Heart left ventricle (tissue), 13 donors: ENCODE measurements around the gene SGCA.

Experiments
- POLR2A ChIP-seq, 2 donors: fragments of 450-650 bp; IDR thresholded peaks; one replicate each; pipeline ENCODE4 v1.6.1; 2017; ENCODE audit warnings: antibody characterized with exemption in 2 of 2, mild to moderate bottlenecking in 2 of 2, moderate library complexity in 2 of 2
- TF ChIP-seq, protein P1 (sequence below), 12 donors: fragments of 200-600 bp; sonication (generic) in 4 of 12; IDR thresholded peaks; one replicate each; pipeline versions ENCODE4 v1.5.0 to v1.8.0; 2018 to 2022; ENCODE audit warnings: antibody characterized with exemption in 12 of 12, mild to moderate bottlenecking in 5 of 12
- donor health status: ischemic (EF 13 %, LVEDD 7.1; RV severe dilation, severe dysfunction).
- donor health status: DM: no; HTN: yes; CAD: no.
- donor health status: DM: no; HTN: no; CAD: no.
- donor health status: ischemic (EF 25% LVEDD 6.9; RV normal size, moderate dysfunction).
- donor health status: ischemic (EF 25% LVEDD 5.7; RV mildly dilated, moderate dysfunction).
- donor health status: ischemic (EF 35%, LVEDD 5.7; RV mildly dilated, moderate dysfunction).
- donor health status: nonischemic (EF 11% LVEDD 7.7; RV severe dilation, severe dysfunction).
- donor health status: DM: yes; HTN: yes; CAD: no.
- donor health status: PGD.
- donor health status: ischemic (EF 29% LVEDD 5.4; RV normal size, mild dysfunction).
- donor health status: nonischemic (EF 23%, LVEDD 6.1; RV moderate dilation, normal function).

DNA sequence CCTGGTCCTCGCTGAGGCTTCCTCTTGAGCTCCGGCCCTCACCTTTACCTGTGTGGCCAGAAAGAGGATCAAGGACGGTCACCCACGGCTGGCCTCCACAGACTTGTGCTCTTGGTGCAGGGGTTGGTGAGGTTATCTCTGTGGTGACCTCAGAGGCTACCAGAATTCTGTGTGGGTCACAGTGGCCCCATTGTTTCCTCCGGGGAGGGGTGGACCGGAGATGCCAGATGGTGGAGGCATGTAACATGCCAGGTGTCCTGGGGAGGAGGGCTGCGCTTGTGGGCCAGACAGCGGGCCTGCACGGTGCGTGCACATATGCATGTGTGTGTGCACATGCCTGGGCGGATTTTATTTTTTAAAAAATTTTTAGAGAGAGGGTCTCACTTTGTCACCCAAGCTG is 6.3 kb downstream of the SGCA start:
- TF ChIP-seq, protein P1, sequence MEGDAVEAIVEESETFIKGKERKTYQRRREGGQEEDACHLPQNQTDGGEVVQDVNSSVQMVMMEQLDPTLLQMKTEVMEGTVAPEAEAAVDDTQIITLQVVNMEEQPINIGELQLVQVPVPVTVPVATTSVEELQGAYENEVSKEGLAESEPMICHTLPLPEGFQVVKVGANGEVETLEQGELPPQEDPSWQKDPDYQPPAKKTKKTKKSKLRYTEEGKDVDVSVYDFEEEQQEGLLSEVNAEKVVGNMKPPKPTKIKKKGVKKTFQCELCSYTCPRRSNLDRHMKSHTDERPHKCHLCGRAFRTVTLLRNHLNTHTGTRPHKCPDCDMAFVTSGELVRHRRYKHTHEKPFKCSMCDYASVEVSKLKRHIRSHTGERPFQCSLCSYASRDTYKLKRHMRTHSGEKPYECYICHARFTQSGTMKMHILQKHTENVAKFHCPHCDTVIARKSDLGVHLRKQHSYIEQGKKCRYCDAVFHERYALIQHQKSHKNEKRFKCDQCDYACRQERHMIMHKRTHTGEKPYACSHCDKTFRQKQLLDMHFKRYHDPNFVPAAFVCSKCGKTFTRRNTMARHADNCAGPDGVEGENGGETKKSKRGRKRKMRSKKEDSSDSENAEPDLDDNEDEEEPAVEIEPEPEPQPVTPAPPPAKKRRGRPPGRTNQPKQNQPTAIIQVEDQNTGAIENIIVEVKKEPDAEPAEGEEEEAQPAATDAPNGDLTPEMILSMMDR (IDR thresholded peaks at IDR 0.05), result no peak
- no peak for TF ChIP-seq POLR2A (IDR thresholded peaks at IDR 0.05)
